WTC11 (cell line): ENCODE measurements around the gene AQP3. TPM values are rescaled to one million over a fixed set of nuclear protein-coding genes. Genes with fewer than 3 reads are reported as not detected.
"Not testable (repeated sequence)": the region's sequence is repeated elsewhere in the genome, so short reads cannot be mapped to it uniquely, and the experiment has no call there.

ENCODE experiments used
- ATAC-seq: fragments of 200-7000 bp; cut with Tn5 transposase; 2 replicates; pipeline ENCODE4 v1.10.0; 2021; ENCODE audit warnings: mild to moderate bottlenecking, moderate library complexity
- CTCF ChIA-PET: fragments of 300-600 bp; sonication (Branson Sonifier 250); formaldehyde crosslinking; loops from one replicate; lab custom pipeline; 2021; ENCODE audit warnings: antibody characterized with exemption; lab: Charles Lee
- POLR2A ChIA-PET: fragments of 350-600 bp; sonication (Branson Sonifier 250); formaldehyde crosslinking; loops from one replicate; lab custom pipeline; 2021; ENCODE audit warnings: antibody characterized with exemption; lab: Charles Lee
- DNase-seq: peaks from one replicate; pipeline ENCODE4 v3.0.0; 2021; ENCODE audit warnings: low spot score
- H3K27ac Mint-ChIP-seq: 2 replicates; pipeline ENCODE4 v1.8.0; 2021; ENCODE audit warnings: mixed read lengths
- H3K27me3 Mint-ChIP-seq: 2 replicates; pipeline ENCODE4 v1.8.0; 2021; ENCODE audit warnings: low read depth, mild to moderate bottlenecking, moderate library complexity, mixed read lengths
- H3K36me3 Mint-ChIP-seq: 2 replicates; pipeline ENCODE4 v1.8.0; 2021; ENCODE audit warnings: mixed read lengths
- H3K4me1 Mint-ChIP-seq: 2 replicates; pipeline ENCODE4 v1.8.0; 2022; ENCODE audit warnings: mixed read lengths
- H3K4me3 Mint-ChIP-seq: 2 replicates; pipeline ENCODE4 v1.8.0; 2021; ENCODE audit warnings: mild to moderate bottlenecking, moderate library complexity, mixed read lengths
- H3K9me3 Mint-ChIP-seq: 2 replicates; pipeline ENCODE4 v1.8.0; 2021; ENCODE audit warnings: mixed read lengths
- ELF4 ChIP-seq: sonication (generic); formaldehyde crosslinking; IDR thresholded peaks from 2 replicates; pipeline ENCODE4 v1.8.1; 2022; ENCODE audit warnings: low read depth, mild to moderate bottlenecking, moderate library complexity, missing genetic modification reagents
- EMX1 ChIP-seq: fragments of 250-450 bp; sonication (Bioruptor Pico); IDR thresholded peaks from 2 replicates; pipeline ENCODE4 v1.8.0; 2021; ENCODE audit warnings: mild to moderate bottlenecking
- ETV6 ChIP-seq: sonication (generic); formaldehyde crosslinking; IDR thresholded peaks from 2 replicates; pipeline ENCODE4 v1.8.1; 2022; ENCODE audit warnings: mild to moderate bottlenecking, missing genetic modification reagents
- GTF2I ChIP-seq: fragments of 250-450 bp; sonication (Bioruptor Pico); conservative IDR thresholded peaks from 2 replicates; pipeline ENCODE4 v1.4.0; 2021; ENCODE audit warnings: mild to moderate bottlenecking
- HMGA2 ChIP-seq: fragments of 250-450 bp; sonication (Bioruptor Pico); IDR thresholded peaks from 2 replicates; pipeline ENCODE4 v1.4.0; 2021; ENCODE audit warnings: mild to moderate bottlenecking, moderate library complexity
- NFYB ChIP-seq: sonication (generic); formaldehyde crosslinking; conservative IDR thresholded peaks from 2 replicates; pipeline ENCODE4 v1.8.0; 2022; ENCODE audit warnings: low read depth, missing genetic modification reagents
- SOX15 ChIP-seq: fragments of 250-450 bp; sonication (Bioruptor Pico); IDR thresholded peaks from 2 replicates; pipeline ENCODE4 v1.9.0; 2021; ENCODE audit warnings: mild to moderate bottlenecking
- ZNF121 ChIP-seq: sonication (generic); formaldehyde crosslinking; IDR thresholded peaks from 2 replicates; pipeline ENCODE4 v1.8.0; 2023; ENCODE audit warnings: missing genetic modification reagents
- ZNF396 ChIP-seq: fragments of 250-450 bp; sonication (Bioruptor Pico); IDR thresholded peaks from 2 replicates; pipeline ENCODE4 v1.8.0; 2021; ENCODE audit warnings: mild to moderate bottlenecking, moderate library complexity, borderline replicate concordance
- total RNA-seq: library from RNA; stranded (reverse); gene quantifications from 3 replicates; pipeline ENCODE4 v1.2.3, GENCODE V29; 2021
- TF ChIP-seq, protein P1 (sequence below): sonication (generic); formaldehyde crosslinking; IDR thresholded peaks from 2 replicates; pipeline ENCODE4 v1.8.1; 2022; ENCODE audit warnings: mild to moderate bottlenecking, missing genetic modification reagents, moderate library complexity, borderline replicate concordance
- TF ChIP-seq, protein P2 (sequence below): sonication (generic); formaldehyde crosslinking; IDR thresholded peaks from 2 replicates; pipeline ENCODE4 v1.8.0; 2023; ENCODE audit warnings: missing genetic modification reagents
- TF ChIP-seq, protein P3 (sequence below): fragments of 250-450 bp; sonication (Bioruptor Pico); IDR thresholded peaks from 2 replicates; pipeline ENCODE4 v1.9.0; 2021; ENCODE audit warnings: mild to moderate bottlenecking
- TF ChIP-seq, protein P4 (sequence below): sonication (generic); formaldehyde crosslinking; IDR thresholded peaks from 2 replicates; pipeline ENCODE4 v1.8.1; 2023; ENCODE audit warnings: mild to moderate bottlenecking, missing genetic modification reagents
- TF ChIP-seq, protein P5 (sequence below): sonication (generic); formaldehyde crosslinking; IDR thresholded peaks from 2 replicates; pipeline ENCODE4 v1.8.1; 2022; ENCODE audit warnings: mild to moderate bottlenecking, moderate library complexity, missing genetic modification reagents

AQP3 gene
- total RNA-seq, 1 experiment from 2014 or later: 3.0 TPM

DNA sequence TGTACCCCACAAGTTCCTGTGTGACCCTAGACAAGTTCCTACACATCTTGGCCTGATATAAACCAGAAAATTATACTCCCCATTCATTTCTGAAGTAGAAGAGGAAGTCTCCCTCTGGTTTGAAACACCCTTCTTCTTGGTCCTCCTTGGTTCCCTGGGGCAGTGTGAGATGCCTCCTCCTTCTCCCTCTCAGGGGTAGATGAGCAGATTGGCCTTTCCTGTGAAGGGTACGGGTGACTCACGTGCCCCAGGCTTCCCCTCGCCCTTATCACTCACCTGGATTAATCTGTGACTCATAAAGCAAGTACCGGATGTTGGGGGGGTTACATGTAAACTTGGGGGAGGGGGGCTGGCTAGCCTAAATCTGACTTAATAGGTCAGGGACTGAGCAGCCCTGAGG lies 11.1 kb upstream of the AQP3 start (continued):
- TF ChIP-seq ELF4 (no peak), ETV6 (no peak), ZNF121 (CRISPR knock-in tag) (no peak), HMGA2 (no peak), EMX1 (CRISPR knock-in tag) (no peak)
- TF ChIP-seq, protein P1, sequence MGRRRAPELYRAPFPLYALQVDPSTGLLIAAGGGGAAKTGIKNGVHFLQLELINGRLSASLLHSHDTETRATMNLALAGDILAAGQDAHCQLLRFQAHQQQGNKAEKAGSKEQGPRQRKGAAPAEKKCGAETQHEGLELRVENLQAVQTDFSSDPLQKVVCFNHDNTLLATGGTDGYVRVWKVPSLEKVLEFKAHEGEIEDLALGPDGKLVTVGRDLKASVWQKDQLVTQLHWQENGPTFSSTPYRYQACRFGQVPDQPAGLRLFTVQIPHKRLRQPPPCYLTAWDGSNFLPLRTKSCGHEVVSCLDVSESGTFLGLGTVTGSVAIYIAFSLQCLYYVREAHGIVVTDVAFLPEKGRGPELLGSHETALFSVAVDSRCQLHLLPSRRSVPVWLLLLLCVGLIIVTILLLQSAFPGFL (CRISPR knock-in tag): no peak
- TF ChIP-seq, protein P2, sequence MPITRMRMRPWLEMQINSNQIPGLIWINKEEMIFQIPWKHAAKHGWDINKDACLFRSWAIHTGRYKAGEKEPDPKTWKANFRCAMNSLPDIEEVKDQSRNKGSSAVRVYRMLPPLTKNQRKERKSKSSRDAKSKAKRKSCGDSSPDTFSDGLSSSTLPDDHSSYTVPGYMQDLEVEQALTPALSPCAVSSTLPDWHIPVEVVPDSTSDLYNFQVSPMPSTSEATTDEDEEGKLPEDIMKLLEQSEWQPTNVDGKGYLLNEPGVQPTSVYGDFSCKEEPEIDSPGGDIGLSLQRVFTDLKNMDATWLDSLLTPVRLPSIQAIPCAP (CRISPR knock-in tag): no peak
- TF ChIP-seq, protein P3, sequence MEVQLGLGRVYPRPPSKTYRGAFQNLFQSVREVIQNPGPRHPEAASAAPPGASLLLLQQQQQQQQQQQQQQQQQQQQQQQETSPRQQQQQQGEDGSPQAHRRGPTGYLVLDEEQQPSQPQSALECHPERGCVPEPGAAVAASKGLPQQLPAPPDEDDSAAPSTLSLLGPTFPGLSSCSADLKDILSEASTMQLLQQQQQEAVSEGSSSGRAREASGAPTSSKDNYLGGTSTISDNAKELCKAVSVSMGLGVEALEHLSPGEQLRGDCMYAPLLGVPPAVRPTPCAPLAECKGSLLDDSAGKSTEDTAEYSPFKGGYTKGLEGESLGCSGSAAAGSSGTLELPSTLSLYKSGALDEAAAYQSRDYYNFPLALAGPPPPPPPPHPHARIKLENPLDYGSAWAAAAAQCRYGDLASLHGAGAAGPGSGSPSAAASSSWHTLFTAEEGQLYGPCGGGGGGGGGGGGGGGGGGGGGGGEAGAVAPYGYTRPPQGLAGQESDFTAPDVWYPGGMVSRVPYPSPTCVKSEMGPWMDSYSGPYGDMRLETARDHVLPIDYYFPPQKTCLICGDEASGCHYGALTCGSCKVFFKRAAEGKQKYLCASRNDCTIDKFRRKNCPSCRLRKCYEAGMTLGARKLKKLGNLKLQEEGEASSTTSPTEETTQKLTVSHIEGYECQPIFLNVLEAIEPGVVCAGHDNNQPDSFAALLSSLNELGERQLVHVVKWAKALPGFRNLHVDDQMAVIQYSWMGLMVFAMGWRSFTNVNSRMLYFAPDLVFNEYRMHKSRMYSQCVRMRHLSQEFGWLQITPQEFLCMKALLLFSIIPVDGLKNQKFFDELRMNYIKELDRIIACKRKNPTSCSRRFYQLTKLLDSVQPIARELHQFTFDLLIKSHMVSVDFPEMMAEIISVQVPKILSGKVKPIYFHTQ (CRISPR knock-in tag): no peak

DNA sequence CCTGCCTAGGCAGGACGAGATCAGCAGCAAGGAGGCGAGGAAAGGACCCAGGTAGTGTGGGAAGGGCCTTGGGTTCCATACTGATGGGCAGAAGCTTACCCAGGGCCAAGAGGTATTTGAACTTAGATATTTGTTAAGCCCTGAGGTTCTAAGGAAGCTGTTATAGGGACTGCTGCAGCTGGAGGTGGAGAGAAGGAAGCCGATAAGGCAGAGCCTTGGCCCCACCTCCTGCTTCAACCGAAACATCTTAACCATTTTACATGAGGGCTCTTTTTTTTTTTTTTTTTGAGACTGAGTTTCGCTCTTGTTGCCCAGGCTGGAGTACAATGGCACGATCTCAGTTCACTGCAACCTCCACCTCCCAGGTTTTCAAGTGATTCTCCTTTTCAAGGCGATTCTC lies 8.6 kb upstream of the AQP3 start:
- no peaks in the 10 kb centered on the region for H3K27me3 Mint-ChIP-seq
- H3K9me3 Mint-ChIP-seq: no peaks in the 10 kb centered on the region
- DNase-seq (no peak), ATAC-seq (no peak)
- no peak overlapping the region for H3K27ac Mint-ChIP-seq
- TF ChIP-seq, protein P4, sequence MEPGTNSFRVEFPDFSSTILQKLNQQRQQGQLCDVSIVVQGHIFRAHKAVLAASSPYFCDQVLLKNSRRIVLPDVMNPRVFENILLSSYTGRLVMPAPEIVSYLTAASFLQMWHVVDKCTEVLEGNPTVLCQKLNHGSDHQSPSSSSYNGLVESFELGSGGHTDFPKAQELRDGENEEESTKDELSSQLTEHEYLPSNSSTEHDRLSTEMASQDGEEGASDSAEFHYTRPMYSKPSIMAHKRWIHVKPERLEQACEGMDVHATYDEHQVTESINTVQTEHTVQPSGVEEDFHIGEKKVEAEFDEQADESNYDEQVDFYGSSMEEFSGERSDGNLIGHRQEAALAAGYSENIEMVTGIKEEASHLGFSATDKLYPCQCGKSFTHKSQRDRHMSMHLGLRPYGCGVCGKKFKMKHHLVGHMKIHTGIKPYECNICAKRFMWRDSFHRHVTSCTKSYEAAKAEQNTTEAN (CRISPR knock-in tag): no peak
- TF ChIP-seq ZNF396 (CRISPR knock-in tag) (no peak), SOX15 (CRISPR knock-in tag) (no peak), ETV6 (no peak), HMGA2 (no peak), GTF2I (CRISPR knock-in tag) (no peak), NFYB (no peak)
- TF ChIP-seq, protein P5, sequence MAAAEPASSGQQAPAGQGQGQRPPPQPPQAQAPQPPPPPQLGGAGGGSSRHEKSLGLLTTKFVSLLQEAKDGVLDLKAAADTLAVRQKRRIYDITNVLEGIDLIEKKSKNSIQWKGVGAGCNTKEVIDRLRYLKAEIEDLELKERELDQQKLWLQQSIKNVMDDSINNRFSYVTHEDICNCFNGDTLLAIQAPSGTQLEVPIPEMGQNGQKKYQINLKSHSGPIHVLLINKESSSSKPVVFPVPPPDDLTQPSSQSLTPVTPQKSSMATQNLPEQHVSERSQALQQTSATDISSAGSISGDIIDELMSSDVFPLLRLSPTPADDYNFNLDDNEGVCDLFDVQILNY (CRISPR knock-in tag): no peak
- H3K4me1 Mint-ChIP-seq: peaks cover 12% of the 10 kb centered on the region
- H3K36me3 Mint-ChIP-seq: no peaks in the 10 kb centered on the region; the same call in 1 of the 2 replicates
- POLR2A ChIA-PET: interaction anchor here (0.8 kb wide), 1 partner anchor 9 kb away, joined by 3 read pairs; the partner anchor contains the start of gene AQP3
- no peak overlapping the region for H3K4me3 Mint-ChIP-seq
- CTCF ChIA-PET: interaction anchor here (0.6 to 1.1 kb wide), 4 partner anchors 10 to 191 kb away, joined by 3 to 5 read pairs (median 4); partner anchors contain the start of genes BAG1, CHMP5 and NOL6

DNA sequence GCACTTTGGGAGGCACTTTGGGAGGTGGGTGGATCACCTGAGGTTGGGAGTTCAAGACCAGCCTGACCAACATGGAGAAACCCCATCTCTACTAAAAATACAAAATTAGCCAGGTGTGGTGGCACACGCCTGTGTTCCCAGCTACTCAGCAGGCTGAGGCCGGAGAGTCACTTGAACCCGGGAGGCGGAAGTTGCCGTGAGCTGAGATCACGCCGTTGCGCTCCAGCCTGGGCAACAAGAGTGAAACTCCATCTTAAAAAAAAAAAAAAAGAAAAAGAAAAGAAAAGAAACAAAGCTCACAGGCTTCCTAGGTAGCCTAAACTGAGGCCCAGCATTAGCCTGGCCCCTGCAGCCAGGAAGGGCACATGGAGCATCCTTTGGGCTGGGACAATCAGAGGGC lies 8.1 kb upstream of the AQP3 start:
- H3K4me3 Mint-ChIP-seq, H3K27me3 Mint-ChIP-seq, POLR2A ChIA-PET, DNase-seq, H3K27ac Mint-ChIP-seq, H3K36me3 Mint-ChIP-seq, H3K9me3 Mint-ChIP-seq, ATAC-seq: not testable (repeated sequence)
- CTCF ChIA-PET: interaction anchor here (0.6 to 1.1 kb wide), 4 partner anchors 11 to 191 kb away, joined by 3 to 5 read pairs (median 4); partner anchors contain the start of genes BAG1, CHMP5 and NOL6
- H3K4me1 Mint-ChIP-seq: peaks cover 12% of the 10 kb centered on the region

DNA sequence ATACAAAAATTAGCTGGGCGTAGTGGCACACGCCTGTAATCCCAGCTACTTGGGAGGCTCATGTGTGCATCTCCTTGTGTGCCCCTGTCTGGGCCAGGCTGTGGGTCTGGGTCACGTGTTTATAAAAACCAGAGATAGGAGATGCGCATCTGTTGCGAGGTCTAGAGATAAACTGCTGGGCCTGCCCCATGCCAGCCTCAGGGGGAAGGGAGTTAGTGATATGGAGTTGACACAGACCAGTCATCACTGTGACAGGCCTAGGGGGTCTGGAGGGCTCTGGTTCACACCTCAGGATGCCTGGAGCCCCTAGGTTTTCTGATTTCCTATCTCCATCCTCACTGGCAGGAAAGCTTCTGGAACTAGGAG lies 7.3 kb upstream of the AQP3 start:
- H3K4me3 Mint-ChIP-seq, ATAC-seq, POLR2A ChIA-PET, H3K27ac Mint-ChIP-seq, H3K9me3 Mint-ChIP-seq, H3K27me3 Mint-ChIP-seq, DNase-seq, H3K36me3 Mint-ChIP-seq: not testable (repeated sequence)
- H3K4me1 Mint-ChIP-seq: peaks cover 12% of the 10 kb centered on the region
- CTCF ChIA-PET: interaction anchor here (1.0 to 4.0 kb wide), 7 partner anchors 9 to 124 kb away, joined by 4 to 110 read pairs (median 43); partner anchors contain the start of gene AQP7
